Endothelial cell of umbilical vein (primary cell): ENCODE results near the gene CACNA1A. TPM values are rescaled to one million over a fixed set of nuclear protein-coding genes. Genes with fewer than 3 reads are reported as not detected.
"Not testable (repeated sequence)": the region's sequence is repeated elsewhere in the genome, so short reads cannot be mapped to it uniquely, and the experiment has no call there.

Experiments used
- BruUV-seq: library from RNA; stranded (reverse); fragments of 400-500 nt; replicated peaks from 2 replicates; lab custom pipeline; 2021; lab: Mats Ljungman, UMichigan
- CTCF ChIA-PET: fragments of 300-600, 350-600 bp; sonication (Branson Sonifier 250); formaldehyde crosslinking; loops from one replicate; lab custom pipeline; 2021; ENCODE audit warnings: antibody characterized with exemption, inconsistent platforms; lab: Charles Lee
- POLR2A ChIA-PET: fragments of 300-600, 350-600 bp; sonication (Branson Sonifier 250); formaldehyde crosslinking; loops from one replicate; lab custom pipeline; 2021; ENCODE audit warnings: antibody characterized with exemption, inconsistent platforms; lab: Charles Lee
- DNase-seq: peaks from one replicate; pipeline ENCODE4 v3.0.0-alpha.2; 2011; ENCODE audit warnings: low read depth, low spot score
- FAIRE-seq: peaks from 2 replicates; lab custom pipeline; 2011; peaks lifted over from hg19 to GRCh38; lab: Jason Lieb, UNC
- H2AFZ ChIP-seq: 2 replicates; pipeline ENCODE4 v1.6.0; 2012; ENCODE audit warnings: low read depth, low read length, control low read depth, inconsistent platforms
- H3K27ac ChIP-seq: 2 replicates; pipeline ENCODE4 v1.5.1; 2011; ENCODE audit warnings: low read depth, mild to moderate bottlenecking, control low read depth, low read length, moderate library complexity; ENCODE audit not compliant: insufficient read depth
- H3K27me3 ChIP-seq, 2 experiments: 2 replicates each; pipeline versions ENCODE4 v1.6.0 to v1.6.1; 2011; ENCODE audit warnings: low read length in 2 of 2, mixed read lengths in 1 of 2; ENCODE audit not compliant: control insufficient read depth in 2 of 2, insufficient read depth in 2 of 2
- H3K36me3 ChIP-seq, 2 experiments: 2 replicates in 1 of 2; 3 replicates in 1 of 2; pipeline ENCODE4 v1.5.1; 2011; ENCODE audit warnings: low read length in 2 of 2, mild to moderate bottlenecking in 1 of 2, moderate library complexity in 1 of 2; ENCODE audit not compliant: control insufficient read depth in 2 of 2, insufficient read depth in 2 of 2; ENCODE audit errors: extremely low read depth in 1 of 2
- H3K4me1 ChIP-seq: 3 replicates; pipeline ENCODE4 v1.5.1; 2011; ENCODE audit warnings: mild to moderate bottlenecking, low read length; ENCODE audit not compliant: control insufficient read depth, insufficient read depth; ENCODE audit errors: extremely low read depth
- H3K4me2 ChIP-seq: 2 replicates; pipeline ENCODE4 v1.6.1; 2011; ENCODE audit warnings: low read length, control low read depth, mixed read lengths; ENCODE audit not compliant: insufficient read depth
- H3K4me3 ChIP-seq, 3 experiments: fragments of 200-600 bp in 1 of 3; sonication (generic), shearing (Covaris generic) in 1 of 3; replicated peaks in 1 of 3; 2 replicates each; pipeline ENCODE4 v1.5.1; 2011 to 2016; ENCODE audit warnings: control low read depth in 3 of 3, low read length in 3 of 3, mild to moderate bottlenecking in 2 of 3, inconsistent platforms in 1 of 3, low read depth in 1 of 3, moderate library complexity in 1 of 3; ENCODE audit not compliant: insufficient read depth in 1 of 3
- H3K79me2 ChIP-seq: 2 replicates; pipeline ENCODE4 v1.6.0; 2012; ENCODE audit warnings: low read length, inconsistent platforms; ENCODE audit not compliant: control insufficient read depth, insufficient read depth
- H3K9ac ChIP-seq: replicated peaks from 2 replicates; pipeline ENCODE3; 2011; ENCODE audit warnings: low read length, control low read depth; ENCODE audit not compliant: insufficient read depth; ENCODE audit errors: extremely low read depth
- H3K9me1 ChIP-seq: replicated peaks from 3 replicates; pipeline ENCODE4 v1.6.0; 2011; ENCODE audit warnings: mild to moderate bottlenecking, low read length; ENCODE audit not compliant: control insufficient read depth, insufficient read depth; ENCODE audit errors: extremely low read depth
- H3K9me3 ChIP-seq: replicated peaks from 2 replicates; pipeline ENCODE4 v1.5.1; 2012; ENCODE audit warnings: low read length, inconsistent platforms; ENCODE audit not compliant: control insufficient read depth, insufficient read depth
- H4K20me1 ChIP-seq: replicated peaks from 2 replicates; pipeline ENCODE3; 2011; ENCODE audit warnings: mild to moderate bottlenecking, low read length; ENCODE audit not compliant: control insufficient read depth, insufficient read depth; ENCODE audit errors: extremely low read depth
- FOS ChIP-seq: IDR thresholded peaks from 2 replicates; pipeline ENCODE4 v1.6.1; 2011; ENCODE audit warnings: mild to moderate bottlenecking, low read length, moderate library complexity, borderline replicate concordance; ENCODE audit not compliant: insufficient read depth
- GATA2 ChIP-seq: IDR thresholded peaks from 2 replicates; pipeline ENCODE4 v1.7.0; 2011; ENCODE audit warnings: low read depth, mild to moderate bottlenecking, moderate library complexity, mixed read lengths, low read length; ENCODE audit not compliant: insufficient read length, insufficient read depth
- JUN ChIP-seq: IDR thresholded peaks from 2 replicates; pipeline ENCODE4 v1.6.1; 2011; ENCODE audit warnings: borderline replicate concordance, low read depth; ENCODE audit not compliant: insufficient read length, insufficient read depth
- POLR2AphosphoS5 ChIP-seq: IDR thresholded peaks from 2 replicates; pipeline ENCODE4 v1.6.1; 2012; ENCODE audit warnings: low read depth, mild to moderate bottlenecking, control low read depth, low read length, moderate library complexity; ENCODE audit not compliant: insufficient read depth
- dilution Hi-C: fragments of 300-500 bp; cut with MboI; formaldehyde crosslinking; loops from one replicate; pipeline ENCODE4 v1.15.0; 2019; ENCODE audit warnings: low sequenced_read_pairs; ENCODE audit not compliant: extremely low pct_ligation_motif_present
- intact Hi-C: fragments of 100-400 bp; cut with micrococcal nuclease; formaldehyde crosslinking; loops from one replicate; pipeline ENCODE4 v1.10.0; 2022
- polyA plus RNA-seq, 4 experiments: library from polyadenylated mRNA; depleted of rRNA in 3 of 4; stranded (reverse) in 3 of 4; unstranded in 1 of 4; fragments of >200 nt; gene quantifications; 2 replicates each; pipeline versions ENCODE4 v1.2.1 to v1.2.3, GENCODE V29; 2011 to 2012; ENCODE audit warnings: missing spikeins in 1 of 4
- total RNA-seq: library from RNA; stranded (reverse); gene quantifications from 2 replicates; pipeline ENCODE4 v1.2.3, GENCODE V29; 2021
- TF ChIP-seq, protein P1 (sequence below), 2 donors: IDR thresholded peaks; 1 replicate in 1 of 2; 2 replicates in 1 of 2; pipeline ENCODE4 v1.5.1; 2011; ENCODE audit warnings: low read length in 2 of 2, mild to moderate bottlenecking in 2 of 2, moderate library complexity in 2 of 2, control low read depth in 1 of 2, inconsistent platforms in 1 of 2, low read depth in 1 of 2; ENCODE audit not compliant: insufficient read depth in 1 of 2; ENCODE audit errors: extremely low read depth in 1 of 2
- TF ChIP-seq, protein P2 (sequence below): IDR thresholded peaks from 2 replicates; pipeline ENCODE4 v1.6.1; 2011; ENCODE audit not compliant: insufficient read depth, insufficient read length

The CACNA1A gene
- total and polyA plus RNA-seq, 2 donors (not counting 3 experiments of a cell fraction or from before 2014, with no cell fraction given), result 0.17 to 0.38 TPM

DNA sequence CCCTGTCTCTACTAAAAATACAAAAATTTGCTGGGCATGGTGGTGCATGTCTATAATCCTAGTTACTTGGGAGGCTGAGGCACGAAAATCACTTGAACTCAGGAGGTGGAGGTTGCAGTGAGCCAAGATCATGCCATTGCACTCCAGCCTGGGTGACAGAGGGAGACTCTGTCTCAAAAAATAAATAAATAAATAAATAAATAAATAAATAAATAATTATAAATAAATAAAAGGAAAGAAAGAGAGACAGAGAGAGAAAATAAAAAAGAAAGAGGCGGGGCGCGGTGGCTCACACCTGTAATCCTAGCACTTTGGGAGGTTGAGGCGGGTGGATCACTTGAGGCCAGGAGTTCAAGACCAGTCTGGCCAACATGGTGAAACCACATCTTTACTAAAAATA, 328.7 kb downstream of the CACNA1A start:
- H3K9ac ChIP-seq, DNase-seq, H3K4me2 ChIP-seq, H3K4me3 ChIP-seq, H3K4me1 ChIP-seq, H4K20me1 ChIP-seq, H3K36me3 ChIP-seq, intact Hi-C loops, H3K27me3 ChIP-seq, H3K9me3 ChIP-seq, H3K9me1 ChIP-seq, FAIRE-seq, H3K27ac ChIP-seq, H3K79me2 ChIP-seq, dilution Hi-C loops, H2AFZ ChIP-seq, BruUV-seq, CTCF ChIA-PET: not testable (repeated sequence)
- POLR2A ChIA-PET, result interaction anchor here (0.6 kb wide), 1 partner anchor 144 kb away, joined by 3 read pairs; no protein-coding TSS in a partner anchor

DNA sequence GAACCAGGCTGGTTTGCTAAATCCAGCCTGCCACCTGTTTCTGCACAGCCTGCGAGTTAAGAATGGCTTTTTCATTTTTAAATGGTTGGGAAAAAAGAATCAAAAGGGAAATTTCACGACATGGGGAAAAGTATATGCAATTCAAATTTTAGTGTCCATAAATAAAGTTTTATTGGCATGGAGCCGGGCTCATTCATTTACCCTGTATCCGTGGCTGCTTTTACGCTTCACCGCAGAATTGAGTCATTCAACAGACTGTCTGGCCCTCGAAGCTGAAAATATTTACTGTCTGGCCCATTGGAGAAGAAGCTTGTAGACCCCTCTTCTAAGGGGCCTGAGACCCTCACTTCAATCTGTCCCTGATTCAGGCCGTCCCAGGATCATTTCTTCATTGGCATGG, 329.9 kb downstream of the CACNA1A start:
- H3K27ac ChIP-seq, result no peak overlapping the region
- no peak overlapping the region for H3K9ac ChIP-seq
- intact Hi-C loops, result no loop called here
- dilution Hi-C loops, result no loop called here
- no peak overlapping the region for H3K4me3 ChIP-seq
- no peak overlapping the region for H3K4me2 ChIP-seq
- TF ChIP-seq POLR2AphosphoS5 (no peak), GATA2 (no peak), FOS (no peak), JUN (no peak)
- TF ChIP-seq, protein P1, sequence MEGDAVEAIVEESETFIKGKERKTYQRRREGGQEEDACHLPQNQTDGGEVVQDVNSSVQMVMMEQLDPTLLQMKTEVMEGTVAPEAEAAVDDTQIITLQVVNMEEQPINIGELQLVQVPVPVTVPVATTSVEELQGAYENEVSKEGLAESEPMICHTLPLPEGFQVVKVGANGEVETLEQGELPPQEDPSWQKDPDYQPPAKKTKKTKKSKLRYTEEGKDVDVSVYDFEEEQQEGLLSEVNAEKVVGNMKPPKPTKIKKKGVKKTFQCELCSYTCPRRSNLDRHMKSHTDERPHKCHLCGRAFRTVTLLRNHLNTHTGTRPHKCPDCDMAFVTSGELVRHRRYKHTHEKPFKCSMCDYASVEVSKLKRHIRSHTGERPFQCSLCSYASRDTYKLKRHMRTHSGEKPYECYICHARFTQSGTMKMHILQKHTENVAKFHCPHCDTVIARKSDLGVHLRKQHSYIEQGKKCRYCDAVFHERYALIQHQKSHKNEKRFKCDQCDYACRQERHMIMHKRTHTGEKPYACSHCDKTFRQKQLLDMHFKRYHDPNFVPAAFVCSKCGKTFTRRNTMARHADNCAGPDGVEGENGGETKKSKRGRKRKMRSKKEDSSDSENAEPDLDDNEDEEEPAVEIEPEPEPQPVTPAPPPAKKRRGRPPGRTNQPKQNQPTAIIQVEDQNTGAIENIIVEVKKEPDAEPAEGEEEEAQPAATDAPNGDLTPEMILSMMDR (IDR thresholded peaks at IDR 0.05; ENCODE audit: extremely low read depth in 1 of 2, insufficient read depth in 1 of 2, low read depth in 1 of 2, low read length in 2 of 2), result no peak
- TF ChIP-seq, protein P2, sequence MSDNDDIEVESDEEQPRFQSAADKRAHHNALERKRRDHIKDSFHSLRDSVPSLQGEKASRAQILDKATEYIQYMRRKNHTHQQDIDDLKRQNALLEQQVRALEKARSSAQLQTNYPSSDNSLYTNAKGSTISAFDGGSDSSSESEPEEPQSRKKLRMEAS, result no peak
- ChIA-PET POLR2A (no interaction called here), CTCF (interaction anchor here (0.6 to 1.4 kb wide), 5 partner anchors 9 to 101 kb away, joined by 3 to 6 read pairs (median 4); no protein-coding TSS in a partner anchor)
- H3K27me3 ChIP-seq, result no peaks in the 10 kb centered on the region
- no TSS peak for BruUV-seq
- FAIRE-seq, result no peak
- H3K9me1 ChIP-seq, result no peaks in the 10 kb centered on the region
- peaks cover 10% of the 10 kb centered on the region for H3K4me1 ChIP-seq
- H4K20me1 ChIP-seq, result no peaks in the 10 kb centered on the region
- H3K79me2 ChIP-seq, result no peaks in the 10 kb centered on the region
- no peak overlapping the region for H2AFZ ChIP-seq
- no peaks in the 10 kb centered on the region for H3K9me3 ChIP-seq
- DNase-seq, result no peak
- no peaks in the 10 kb centered on the region for H3K36me3 ChIP-seq
